ENCODE data around the gene SFI1. TPM values are rescaled to one million over a fixed set of nuclear protein-coding genes. Genes with fewer than 3 reads are reported as not detected.
A peak's percentile ranks its signal among the peaks of the same experiment; 100 is the strongest.
"Not testable (repeated sequence)": the region's sequence is repeated elsewhere in the genome, so short reads cannot be mapped to it uniquely, and the experiment has no call there.

The SFI1 gene
- total RNA-seq, 1 donor from 2014 or later = 24.8 TPM

- no peak for DNase-seq (ENCODE audit: low spot score)
- Mint-ChIP-seq H3K27me3 (ENCODE audit: unreplicated experiment) (no peaks in the 10 kb centered on the region), H3K36me3 (ENCODE audit: low read depth, unreplicated experiment) (peaks cover 20% of the 10 kb centered on the region), H3K4me1 (ENCODE audit: unreplicated experiment) (no peaks in the 10 kb centered on the region), H3K9me3 (ENCODE audit: unreplicated experiment) (no peaks in the 10 kb centered on the region), H3K4me3 (ENCODE audit: unreplicated experiment) (no peak overlapping the region), H3K27ac (ENCODE audit: unreplicated experiment) (no peak overlapping the region)
- no peak for TF ChIP-seq CTCF (IDR thresholded peaks at IDR 0.05; ENCODE audit: unreplicated experiment)
Observed at GRCh38 chr22:31477329-31477728, 19.0 kb upstream of the SFI1 start.

GRCh38 chr22:31481129-31481528, 15.2 kb upstream of the SFI1 start:
- Mint-ChIP-seq H3K9me3 (ENCODE audit: unreplicated experiment) (no peaks in the 10 kb centered on the region), H3K36me3 (ENCODE audit: low read depth, unreplicated experiment) (peaks cover 36% of the 10 kb centered on the region), H3K27ac (ENCODE audit: unreplicated experiment) (no peak overlapping the region), H3K4me3 (ENCODE audit: unreplicated experiment) (no peak overlapping the region), H3K27me3 (ENCODE audit: unreplicated experiment) (no peaks in the 10 kb centered on the region), H3K4me1 (ENCODE audit: unreplicated experiment) (no peaks in the 10 kb centered on the region)
- TF ChIP-seq CTCF (IDR thresholded peaks at IDR 0.05; ENCODE audit: unreplicated experiment) = no peak
- no peak for DNase-seq (ENCODE audit: low spot score)

GRCh38 chr22:31482470-31482869, 13.9 kb upstream of the SFI1 start:
- not testable (repeated sequence) for H3K4me3 Mint-ChIP-seq (ENCODE audit: unreplicated experiment); H3K4me1 Mint-ChIP-seq (ENCODE audit: unreplicated experiment); H3K27me3 Mint-ChIP-seq (ENCODE audit: unreplicated experiment); H3K27ac Mint-ChIP-seq (ENCODE audit: unreplicated experiment); H3K9me3 Mint-ChIP-seq (ENCODE audit: unreplicated experiment); DNase-seq (ENCODE audit: low spot score)
- H3K36me3 Mint-ChIP-seq (ENCODE audit: low read depth, unreplicated experiment) = peaks cover 35% of the 10 kb centered on the region

- H3K9me3 Mint-ChIP-seq (ENCODE audit: unreplicated experiment); H3K27me3 Mint-ChIP-seq (ENCODE audit: unreplicated experiment); DNase-seq (ENCODE audit: low spot score); H3K27ac Mint-ChIP-seq (ENCODE audit: unreplicated experiment); H3K4me3 Mint-ChIP-seq (ENCODE audit: unreplicated experiment): not testable (repeated sequence)
- Mint-ChIP-seq H3K4me1 (ENCODE audit: unreplicated experiment) (peaks cover 14% of the 10 kb centered on the region), H3K36me3 (ENCODE audit: low read depth, unreplicated experiment) (peaks cover 24% of the 10 kb centered on the region)
Observed at GRCh38 chr22:31486369-31486768, 10.0 kb upstream of the SFI1 start.

GRCh38 chr22:31486951-31487350, 9.4 kb upstream of the SFI1 start:
- Mint-ChIP-seq H3K27ac (ENCODE audit: unreplicated experiment) (no peak overlapping the region), H3K4me1 (ENCODE audit: unreplicated experiment) (peaks cover 14% of the 10 kb centered on the region), H3K9me3 (ENCODE audit: unreplicated experiment) (no peaks in the 10 kb centered on the region), H3K4me3 (ENCODE audit: unreplicated experiment) (no peak overlapping the region), H3K36me3 (ENCODE audit: low read depth, unreplicated experiment) (peaks cover 18% of the 10 kb centered on the region), H3K27me3 (ENCODE audit: unreplicated experiment) (peaks cover 1% of the 10 kb centered on the region)
- no peak for DNase-seq (ENCODE audit: low spot score)
- no peak for TF ChIP-seq CTCF (IDR thresholded peaks at IDR 0.05; ENCODE audit: unreplicated experiment)

GRCh38 chr22:31488346-31488883, 7.9 kb upstream of the SFI1 start:
- no peaks in the 10 kb centered on the region for H3K9me3 Mint-ChIP-seq (ENCODE audit: unreplicated experiment)
- no peak overlapping the region for H3K27ac Mint-ChIP-seq (ENCODE audit: unreplicated experiment)
- peak overlapping the region; percentile 86 for H3K4me3 Mint-ChIP-seq (ENCODE audit: unreplicated experiment)
- TF ChIP-seq CTCF (IDR thresholded peaks at IDR 0.05; ENCODE audit: unreplicated experiment) = no peak
- peaks cover 1% of the 10 kb centered on the region for H3K27me3 Mint-ChIP-seq (ENCODE audit: unreplicated experiment)
- peaks cover 13% of the 10 kb centered on the region for H3K36me3 Mint-ChIP-seq (ENCODE audit: low read depth, unreplicated experiment)
- peaks cover 14% of the 10 kb centered on the region for H3K4me1 Mint-ChIP-seq (ENCODE audit: unreplicated experiment)
- no peak for DNase-seq (ENCODE audit: low spot score)
